ENCODE data around the gene ELP6.
"Not testable (repeated sequence)": the region's sequence is repeated elsewhere in the genome, so short reads cannot be mapped to it uniquely, and the experiment has no call there.

ELP6 gene

GRCh38 chr3:47464588-47464987 is 48.9 kb downstream of the ELP6 start:
- no peak overlapping the region for H3K27ac Mint-ChIP-seq
- H3K4me3 Mint-ChIP-seq = no peak overlapping the region
- H3K36me3 Mint-ChIP-seq (ENCODE audit: low read depth) = peaks cover 23% of the 10 kb centered on the region
- peaks cover 7% of the 10 kb centered on the region for H3K9me3 Mint-ChIP-seq
- H3K27me3 Mint-ChIP-seq (ENCODE audit: low read depth) = no peaks in the 10 kb centered on the region
- H3K4me1 Mint-ChIP-seq (ENCODE audit: low read depth) = peaks cover 13% of the 10 kb centered on the region

GRCh38 chr3:47459534-47460085 is 53.9 kb downstream of the ELP6 start:
- H3K4me3 Mint-ChIP-seq; H3K27ac Mint-ChIP-seq; H3K9me3 Mint-ChIP-seq; H3K27me3 Mint-ChIP-seq (ENCODE audit: low read depth); H3K36me3 Mint-ChIP-seq (ENCODE audit: low read depth): not testable (repeated sequence)
- peaks cover 12% of the 10 kb centered on the region for H3K4me1 Mint-ChIP-seq (ENCODE audit: low read depth)

GRCh38 chr3:47456984-47457383 is 56.5 kb downstream of the ELP6 start:
- H3K4me3 Mint-ChIP-seq = no peak overlapping the region
- no peak overlapping the region for H3K27ac Mint-ChIP-seq

GRCh38 chr3:47455806-47456452 is 57.6 kb downstream of the ELP6 start:
- Mint-ChIP-seq H3K4me1 (ENCODE audit: low read depth) (peaks cover 10% of the 10 kb centered on the region), H3K27ac (no peak overlapping the region), H3K36me3 (ENCODE audit: low read depth) (peaks cover 9% of the 10 kb centered on the region), H3K4me3 (no peak overlapping the region), H3K27me3 (ENCODE audit: low read depth) (no peaks in the 10 kb centered on the region), H3K9me3 (peaks cover 9% of the 10 kb centered on the region)

More at GRCh38 chr3:47456984-47457383, 56.5 kb downstream of the ELP6 start:
- Mint-ChIP-seq H3K27me3 (ENCODE audit: low read depth) (no peaks in the 10 kb centered on the region), H3K4me1 (ENCODE audit: low read depth) (peaks cover 6% of the 10 kb centered on the region), H3K9me3 (peaks cover 7% of the 10 kb centered on the region), H3K36me3 (ENCODE audit: low read depth) (peaks cover 8% of the 10 kb centered on the region)

- Mint-ChIP-seq H3K27ac (no peak overlapping the region), H3K4me3 (no peak overlapping the region), H3K4me1 (ENCODE audit: low read depth) (peaks cover 6% of the 10 kb centered on the region), H3K9me3 (peaks cover 14% of the 10 kb centered on the region), H3K27me3 (ENCODE audit: low read depth) (no peaks in the 10 kb centered on the region), H3K36me3 (ENCODE audit: low read depth) (peaks cover 11% of the 10 kb centered on the region)
Measured at GRCh38 chr3:47452453-47453215, 60.9 kb downstream of the ELP6 start.

Measured in T-helper 1 cell treated with Interleukin-12 subunit alpha and Interleukin-12 subunit beta and Interleukin-4 antibody, amounts not matched to agents 30 μg/mL and 1 μg/mL, for 36 hours (primary cell).